ENCODE measurements around the gene ZMYND19.

DNA sequence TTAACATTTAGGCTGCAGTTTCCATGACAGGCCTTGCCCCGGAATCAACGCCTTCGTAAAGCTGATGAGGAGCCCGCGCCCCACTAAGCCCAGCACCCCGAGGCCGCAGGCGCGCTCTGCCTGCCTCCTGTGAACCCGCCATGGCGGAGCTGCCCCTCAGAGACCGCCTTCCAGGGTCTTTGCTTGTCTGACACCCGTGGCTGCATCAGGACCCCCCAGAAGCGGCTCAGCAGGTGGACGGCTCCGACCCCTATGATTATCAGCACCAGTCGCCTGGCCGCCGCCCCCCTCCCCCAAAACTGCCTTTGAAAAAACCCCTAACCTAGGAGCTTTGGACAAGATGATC, 11.1 kb downstream of the ZMYND19 start:
- TF ChIP-seq POLR2A (IDR thresholded peaks at IDR 0.05) (no peak), POLR2AphosphoS5 (IDR thresholded peaks at IDR 0.05) (no peak)
- TF ChIP-seq, protein P1, sequence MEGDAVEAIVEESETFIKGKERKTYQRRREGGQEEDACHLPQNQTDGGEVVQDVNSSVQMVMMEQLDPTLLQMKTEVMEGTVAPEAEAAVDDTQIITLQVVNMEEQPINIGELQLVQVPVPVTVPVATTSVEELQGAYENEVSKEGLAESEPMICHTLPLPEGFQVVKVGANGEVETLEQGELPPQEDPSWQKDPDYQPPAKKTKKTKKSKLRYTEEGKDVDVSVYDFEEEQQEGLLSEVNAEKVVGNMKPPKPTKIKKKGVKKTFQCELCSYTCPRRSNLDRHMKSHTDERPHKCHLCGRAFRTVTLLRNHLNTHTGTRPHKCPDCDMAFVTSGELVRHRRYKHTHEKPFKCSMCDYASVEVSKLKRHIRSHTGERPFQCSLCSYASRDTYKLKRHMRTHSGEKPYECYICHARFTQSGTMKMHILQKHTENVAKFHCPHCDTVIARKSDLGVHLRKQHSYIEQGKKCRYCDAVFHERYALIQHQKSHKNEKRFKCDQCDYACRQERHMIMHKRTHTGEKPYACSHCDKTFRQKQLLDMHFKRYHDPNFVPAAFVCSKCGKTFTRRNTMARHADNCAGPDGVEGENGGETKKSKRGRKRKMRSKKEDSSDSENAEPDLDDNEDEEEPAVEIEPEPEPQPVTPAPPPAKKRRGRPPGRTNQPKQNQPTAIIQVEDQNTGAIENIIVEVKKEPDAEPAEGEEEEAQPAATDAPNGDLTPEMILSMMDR (IDR thresholded peaks at IDR 0.05) = no peak

All from breast epithelium (tissue), 3 donors.